Measurements from ENCODE around the gene ACAA1.
A peak's percentile ranks its signal among the peaks of the same experiment; 100 is the strongest.
"Not testable (repeated sequence)": the region's sequence is repeated elsewhere in the genome, so short reads cannot be mapped to it uniquely, and the experiment has no call there.

Gene ACAA1

DNA sequence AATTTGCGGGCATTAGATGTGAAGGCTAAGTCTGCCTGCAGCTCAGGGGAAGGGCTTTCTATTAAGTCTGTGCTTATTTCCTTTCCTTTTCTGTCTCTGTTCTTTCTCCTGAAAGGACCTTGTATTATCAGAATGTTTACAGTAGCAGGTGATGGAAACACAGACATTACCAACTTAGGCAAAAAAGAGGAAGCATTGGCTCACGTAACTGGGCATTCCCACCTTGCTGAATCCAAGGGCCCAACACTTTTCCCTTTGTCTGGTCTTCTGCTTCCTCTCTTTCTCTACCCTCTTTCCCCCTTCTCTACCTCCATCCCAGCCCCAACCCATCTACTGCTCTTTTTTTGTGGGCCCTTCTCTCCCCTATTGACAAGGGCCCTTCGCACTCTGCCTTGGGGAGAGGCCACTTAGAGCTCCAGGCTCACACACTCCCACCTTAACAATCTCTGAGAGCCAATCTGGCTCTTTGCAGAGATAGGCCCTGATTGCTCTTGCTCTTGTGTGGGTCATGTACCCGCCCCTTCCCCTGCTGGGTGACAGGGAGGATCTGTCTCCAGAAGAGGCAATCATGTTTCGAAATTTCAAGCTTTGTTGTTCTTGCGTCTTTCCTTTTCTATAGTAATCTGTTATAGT is 35.0 kb downstream of the ACAA1 start:
- DNase-seq = no peak

GRCh38 chr3:38100498-38100897 is 36.4 kb downstream of the ACAA1 start:
- DNase-seq = no peak

GRCh38 chr3:38099518-38099917 is 37.4 kb downstream of the ACAA1 start:
- no peak for DNase-seq

- no peak for DNase-seq
Observed at GRCh38 chr3:38098376-38098723, 38.6 kb downstream of the ACAA1 start.

GRCh38 chr3:38097446-38098375 is 39.2 kb downstream of the ACAA1 start:
- DNase-seq = no peak

DNA sequence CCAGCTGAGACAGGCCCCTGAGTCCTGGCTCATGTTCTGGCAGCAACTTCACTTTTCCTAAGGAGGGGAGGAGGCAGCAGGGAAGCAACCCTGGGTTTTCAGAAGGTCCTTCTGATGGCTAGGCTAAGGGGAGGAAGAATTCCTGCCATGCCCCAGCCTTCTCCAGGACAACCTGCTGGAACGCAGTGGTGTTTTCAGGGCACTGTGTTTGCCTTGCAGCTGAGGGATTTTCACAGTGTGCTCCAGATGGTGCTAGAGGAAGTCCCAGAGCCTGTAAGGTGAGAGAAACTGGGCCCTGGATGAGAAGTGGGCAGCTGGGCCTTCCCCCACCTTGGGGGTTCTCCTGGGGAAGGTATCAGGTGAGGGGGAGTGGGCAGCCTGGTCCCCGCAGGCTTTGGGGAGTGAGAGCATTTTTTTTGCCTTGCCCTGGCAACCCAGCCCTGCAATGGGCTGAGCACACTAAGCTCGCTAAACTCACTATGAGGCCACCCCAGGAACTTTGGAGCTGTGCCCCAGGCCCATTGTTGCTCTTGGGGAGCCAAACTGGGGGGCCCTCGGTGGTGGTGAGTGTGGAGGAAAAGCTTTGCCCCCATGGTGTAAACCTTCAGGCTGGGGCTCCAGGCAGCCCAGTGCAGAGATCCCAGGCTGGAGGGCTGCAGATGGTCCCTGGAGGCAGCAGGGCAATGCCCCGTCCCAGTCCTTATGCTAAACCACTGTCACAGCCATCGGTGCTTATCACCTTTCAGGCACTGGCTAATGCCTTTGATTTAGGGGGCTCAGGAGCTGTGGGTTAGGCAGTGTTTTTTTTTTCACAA is 41.1 kb downstream of the ACAA1 start:
- DNase-seq = no peak

GRCh38 chr3:38094999-38095398 is 41.9 kb downstream of the ACAA1 start:
- no peak for DNase-seq

DNA sequence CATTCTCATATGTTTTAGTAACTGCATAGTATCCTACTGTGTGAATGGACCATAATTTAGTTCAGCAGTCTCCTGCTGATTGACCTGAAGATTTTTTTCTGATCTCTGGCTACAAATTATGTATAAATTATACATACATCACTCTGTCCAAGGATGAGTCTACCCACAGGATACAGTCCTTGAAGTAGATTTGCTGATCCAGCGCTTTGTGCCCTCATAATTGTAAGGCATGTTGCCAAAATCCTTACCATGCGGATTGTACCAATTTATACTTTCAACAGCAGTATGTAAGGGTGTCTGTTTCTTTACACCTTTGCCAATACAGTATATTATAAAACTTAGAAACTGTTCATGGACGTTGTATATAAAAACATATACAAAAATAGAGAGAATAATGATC is 46.5 kb downstream of the ACAA1 start:
- no peak for DNase-seq

GRCh38 chr3:38089163-38089562 is 47.8 kb downstream of the ACAA1 start:
- no peak for DNase-seq

DNA sequence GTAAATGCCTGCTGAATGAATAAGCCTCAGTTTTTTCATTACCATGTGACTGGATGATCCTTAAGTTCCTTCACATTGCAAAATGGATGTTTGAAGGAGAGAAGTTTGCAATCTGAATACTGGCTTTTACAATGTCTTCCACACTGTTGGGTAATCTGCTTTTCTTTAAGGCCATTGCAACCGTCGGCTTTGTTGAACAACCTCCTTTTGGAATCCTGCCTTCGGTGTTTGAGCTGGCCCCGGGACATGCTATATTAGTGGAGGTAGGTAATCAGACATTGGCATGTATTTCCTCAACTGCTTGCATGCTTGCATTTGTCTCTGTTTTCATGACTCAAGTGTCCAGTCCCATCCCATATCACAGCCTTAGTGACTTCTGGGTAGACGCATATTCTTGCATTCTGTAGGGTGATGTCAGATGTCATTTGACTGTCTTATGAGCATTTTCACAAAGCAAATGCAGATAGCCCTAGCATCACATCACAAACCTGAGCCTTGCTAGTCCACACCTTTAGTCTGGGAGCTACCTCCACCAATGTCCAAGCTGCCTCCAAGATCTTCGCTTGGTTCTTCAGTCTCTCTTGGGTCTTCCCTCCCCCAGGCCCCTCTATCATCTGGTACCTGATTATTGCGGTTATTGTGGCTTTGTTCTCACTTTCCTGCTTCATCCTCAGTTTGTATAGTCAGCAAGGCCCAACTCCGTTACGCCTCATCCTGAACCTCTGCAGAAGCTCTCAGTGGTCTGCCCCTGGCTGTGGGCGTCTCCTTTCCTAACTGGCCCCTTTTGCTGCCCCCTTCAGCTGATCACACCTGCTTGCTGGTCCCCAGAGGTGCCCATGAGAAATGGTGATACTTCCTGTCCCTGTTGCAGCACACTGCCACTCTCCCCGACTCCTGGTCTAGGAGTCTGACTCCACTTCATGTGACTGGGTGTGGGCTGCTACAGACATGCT is 48.5 kb downstream of the ACAA1 start:
- no peak for DNase-seq

GRCh38 chr3:38087278-38087677 is 49.6 kb downstream of the ACAA1 start:
- not testable (repeated sequence) for DNase-seq

DNA sequence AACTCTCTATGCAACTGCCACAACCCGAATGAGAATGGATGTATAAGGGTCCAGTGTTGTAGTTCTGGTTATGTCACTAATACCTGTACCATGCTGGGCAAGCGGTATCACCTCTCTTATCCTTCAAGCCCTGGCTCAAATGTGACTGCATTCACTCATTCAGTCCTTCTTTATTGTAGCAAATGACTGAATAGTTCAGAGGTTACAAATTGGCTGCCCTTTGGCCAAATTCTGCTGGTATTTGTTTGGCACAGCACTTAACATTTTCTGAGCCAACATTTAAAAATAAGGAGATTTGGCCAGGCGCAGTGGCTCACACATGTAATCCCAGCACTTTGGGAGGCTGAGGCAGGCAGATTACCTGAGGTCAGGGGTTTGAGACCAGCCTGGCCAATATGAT is 50.4 kb downstream of the ACAA1 start:
- DNase-seq = no peak

- no peak for DNase-seq
Observed at GRCh38 chr3:38085943-38086324, 51.0 kb downstream of the ACAA1 start.

GRCh38 chr3:38085311-38085942 is 51.5 kb downstream of the ACAA1 start:
- DNase-seq = no peak

GRCh38 chr3:38084334-38085310 is 52.3 kb downstream of the ACAA1 start:
- DNase-seq = peak; percentile 37

DNA sequence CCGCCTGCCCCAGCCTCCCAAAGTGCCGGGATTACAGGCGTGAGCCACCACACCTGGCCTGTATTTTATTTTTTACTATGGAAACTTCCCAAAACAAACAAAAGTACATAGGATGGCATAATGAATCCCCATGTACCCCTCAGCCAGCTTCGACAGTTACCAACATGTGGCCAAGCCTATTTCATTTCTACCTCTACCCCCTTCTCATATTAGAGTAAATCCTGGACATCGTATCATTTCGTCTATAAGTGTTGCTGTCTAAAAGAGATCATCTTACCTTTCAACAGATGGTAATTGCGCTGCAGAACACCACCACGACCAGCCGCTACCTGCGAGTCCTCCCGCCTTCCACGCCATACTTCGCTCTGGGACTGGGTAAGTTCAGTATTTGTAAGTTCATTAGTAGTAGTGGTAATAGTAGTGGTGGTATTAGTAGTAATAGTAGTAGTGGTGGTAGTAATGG is 53.0 kb downstream of the ACAA1 start:
- DNase-seq = no peak

DNA sequence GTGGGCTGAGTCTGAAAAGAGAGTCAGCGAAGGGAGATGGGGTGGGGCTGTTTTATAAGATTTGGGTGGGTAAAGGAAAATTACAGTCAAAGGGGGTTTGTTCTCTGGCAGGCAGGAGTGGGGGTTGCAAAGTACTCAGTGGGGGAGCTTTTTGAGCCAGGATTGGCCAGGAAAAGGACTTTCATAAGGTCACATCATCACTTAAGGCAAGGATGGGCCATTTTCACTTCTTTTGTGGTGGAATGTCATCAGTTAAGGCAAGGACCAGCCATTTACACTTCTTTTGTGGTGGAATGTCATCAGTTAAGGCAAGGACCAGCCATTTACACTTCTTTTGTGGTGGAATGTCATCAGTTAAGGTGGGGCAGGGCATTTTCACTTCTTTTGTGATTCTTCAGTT is 53.7 kb downstream of the ACAA1 start:
- DNase-seq = not testable (repeated sequence)

- not testable (repeated sequence) for DNase-seq
Observed at GRCh38 chr3:38082296-38082695, 54.6 kb downstream of the ACAA1 start.

GRCh38 chr3:38077073-38077472 is 59.9 kb downstream of the ACAA1 start:
- not testable (repeated sequence) for DNase-seq

All from fibroblast of upper back skin (primary cell).